ENCODE data around the gene GOLGA6L7. TPM values are rescaled to one million over a fixed set of nuclear protein-coding genes. Genes with fewer than 3 reads are reported as not detected.

GOLGA6L7 gene
- total and polyA plus RNA-seq, 2 of the 8 experiments (the other 6 are each of a cell fraction or from before 2014, with no cell fraction given) = not detected

GRCh38 chr15:28896951-28897350, 48.5 kb upstream of the GOLGA6L7 start:
- H2BK12ac ChIP-seq (ENCODE audit: low read depth, low read length) = no peak overlapping the region
- 81% methylated on average over 4 of the region's 4 CpGs; no CpG with 5 or more reads in 1 of the 2 experiments for WGBS, 2 experiments (ENCODE audit: extremely low coverage in 1 of 2, insufficient coverage in 1 of 2, insufficient read length in 1 of 2, insufficient replicate concordance in 2 of 2, low coverage in 1 of 2, low lambda C conversion rate in 2 of 2, missing lambda C conversion rate in 1 of 2)
- no peaks in the 10 kb centered on the region for H4K20me1 ChIP-seq (replicated peaks in 1 of 2; ENCODE audit: control insufficient read depth in 1 of 2, insufficient read depth in 2 of 2, low read length in 2 of 2)
- H4K5ac ChIP-seq (ENCODE audit: insufficient read length, low read depth, low read length) = no peak overlapping the region
- no peak overlapping the region; a peak in 2 of 7 replicates for H3K9ac ChIP-seq (replicated peaks in 1 of 4; ENCODE audit: extremely low read depth in 1 of 4, low read depth in 3 of 4, low read length in 3 of 4)
- H3K27ac ChIP-seq (ENCODE audit: low read depth, low read length) = no peak overlapping the region
- no peak overlapping the region for H3K4ac ChIP-seq (replicated peaks; ENCODE audit: insufficient read length, low read depth, low read length)
- H2BK15ac ChIP-seq (ENCODE audit: low read length) = no peak overlapping the region
- peaks cover 6 to 11% of the 10 kb centered on the region in 2 experiments for H3K9me3 ChIP-seq (ENCODE audit: insufficient read depth in 2 of 2, low read depth in 1 of 2, low read length in 1 of 2)
- H3K4me1 ChIP-seq (replicated peaks in 1 of 4; ENCODE audit: control insufficient read depth in 3 of 4, insufficient read depth in 4 of 4, low read length in 3 of 4) = peaks cover 0 to 2% (median 0%) of the 10 kb centered on the region in 4 experiments; a peak in 3 of 7 replicates
- no peaks in the 10 kb centered on the region for H3K23me2 ChIP-seq (ENCODE audit: low read depth, low read length)
- no peak overlapping the region for H3K18ac ChIP-seq (ENCODE audit: extremely low read depth, low read length)
- no peaks in the 10 kb centered on the region for H3K36me3 ChIP-seq (ENCODE audit: control insufficient read depth in 2 of 4, insufficient read depth in 4 of 4, low read length in 3 of 4)
- H2AK5ac ChIP-seq (ENCODE audit: low read depth, low read length) = 0 out of 2 replicates have a peak overlapping the region, but pooled peaks have one; percentile 31
- FAIRE-seq = no peak
- H4K8ac ChIP-seq (ENCODE audit: extremely low read depth, insufficient read depth, low read length) = no peak overlapping the region
- H3K56ac ChIP-seq (replicated peaks; ENCODE audit: insufficient read length, low read depth, low read length) = no peak overlapping the region
- TF ChIP-seq CREB1 (IDR thresholded peaks at IDR 0.05) = no peak
- no peak for TF ChIP-seq RBBP5 (IDR thresholded peaks at IDR 0.05; ENCODE audit: borderline replicate concordance, low read depth, low read length)
- no peak for TF ChIP-seq CTBP2 (IDR thresholded peaks at IDR 0.05; ENCODE audit: borderline replicate concordance, insufficient read depth, insufficient read length, low read length)
- no peak for TF ChIP-seq FOSL1 (IDR thresholded peaks at IDR 0.05; ENCODE audit: insufficient read depth, low read depth, low read length)
- no peak for TF ChIP-seq TCF12 (IDR thresholded peaks at IDR 0.05; ENCODE audit: low read depth, low read length)
- TF ChIP-seq SRF (IDR thresholded peaks at IDR 0.05; ENCODE audit: low read depth, low read length) = no peak
- no peak for TF ChIP-seq POU5F1 (IDR thresholded peaks at IDR 0.05; ENCODE audit: low read depth, low read length)
- no peak for TF ChIP-seq SIRT6 (IDR thresholded peaks at IDR 0.05; ENCODE audit: low read length)
- TF ChIP-seq CHD1 (IDR thresholded peaks at IDR 0.05; ENCODE audit: low read depth, low read length) = no peak
- no peak for TF ChIP-seq BRCA1 (IDR thresholded peaks at IDR 0.05; ENCODE audit: low read depth, low read length)
- TF ChIP-seq YY1 (IDR thresholded peaks at IDR 0.05; ENCODE audit: low read depth, low read length) = no peak
- TF ChIP-seq SAP30 (IDR thresholded peaks at IDR 0.05; ENCODE audit: insufficient read depth, insufficient replicate concordance, low read length) = no peak
- CTCF ChIA-PET (ENCODE audit: partially characterized antibody) = interaction anchor here (1.1 kb wide), 1 partner anchor 25 kb away, joined by 4 read pairs; no protein-coding TSS in a partner anchor
- peaks cover 7% of the 10 kb centered on the region for H3K79me1 ChIP-seq (ENCODE audit: low read depth, low read length)
- no peak overlapping the region for H2BK5ac ChIP-seq (ENCODE audit: low read depth, low read length)
- no peak overlapping the region for H3K4me2 ChIP-seq (ENCODE audit: insufficient read depth in 1 of 2, low read depth in 2 of 2, low read length in 2 of 2)
- H3K14ac ChIP-seq (ENCODE audit: insufficient read length) = no peak overlapping the region
- H2AFZ ChIP-seq (ENCODE audit: low read length) = no peak overlapping the region
- H3K23ac ChIP-seq (ENCODE audit: insufficient read length) = no peak overlapping the region
- DNase-seq (ENCODE audit: low read depth in 1 of 2, low spot score in 2 of 2) = no peak
- POLR2A ChIA-PET (ENCODE audit: partially characterized antibody) = interaction anchor here (1.0 kb wide), 1 partner anchor 9 kb away, joined by 3 read pairs; no protein-coding TSS in a partner anchor
- no peak overlapping the region for H2BK120ac ChIP-seq (replicated peaks; ENCODE audit: low read depth, low read length)
- H3K27me3 ChIP-seq (replicated peaks in 1 of 4; ENCODE audit: control insufficient read depth in 3 of 4, extremely low read depth in 1 of 4, insufficient read depth in 3 of 4, low read length in 3 of 4) = no peaks in the 10 kb centered on the region
- H2BK20ac ChIP-seq (ENCODE audit: low read length) = no peak overlapping the region
- H3K79me2 ChIP-seq (ENCODE audit: control insufficient read depth in 1 of 2, insufficient read depth in 2 of 2, low read length in 2 of 2) = no peaks in the 10 kb centered on the region
- H3K4me3 ChIP-seq (ENCODE audit: extremely low read depth in 1 of 4, insufficient read depth in 2 of 4, low read depth in 3 of 4, low read length in 4 of 4) = no peak overlapping the region
- no peak overlapping the region for H4K91ac ChIP-seq (replicated peaks; ENCODE audit: insufficient read length, low read length)
